ENCODE data around the gene WDR38. TPM values are rescaled to one million over a fixed set of nuclear protein-coding genes. Genes with fewer than 3 reads are reported as not detected.
A peak's percentile ranks its signal among the peaks of the same experiment; 100 is the strongest.

The WDR38 gene
- total and polyA plus RNA-seq, 4 donors: not detected

DNA sequence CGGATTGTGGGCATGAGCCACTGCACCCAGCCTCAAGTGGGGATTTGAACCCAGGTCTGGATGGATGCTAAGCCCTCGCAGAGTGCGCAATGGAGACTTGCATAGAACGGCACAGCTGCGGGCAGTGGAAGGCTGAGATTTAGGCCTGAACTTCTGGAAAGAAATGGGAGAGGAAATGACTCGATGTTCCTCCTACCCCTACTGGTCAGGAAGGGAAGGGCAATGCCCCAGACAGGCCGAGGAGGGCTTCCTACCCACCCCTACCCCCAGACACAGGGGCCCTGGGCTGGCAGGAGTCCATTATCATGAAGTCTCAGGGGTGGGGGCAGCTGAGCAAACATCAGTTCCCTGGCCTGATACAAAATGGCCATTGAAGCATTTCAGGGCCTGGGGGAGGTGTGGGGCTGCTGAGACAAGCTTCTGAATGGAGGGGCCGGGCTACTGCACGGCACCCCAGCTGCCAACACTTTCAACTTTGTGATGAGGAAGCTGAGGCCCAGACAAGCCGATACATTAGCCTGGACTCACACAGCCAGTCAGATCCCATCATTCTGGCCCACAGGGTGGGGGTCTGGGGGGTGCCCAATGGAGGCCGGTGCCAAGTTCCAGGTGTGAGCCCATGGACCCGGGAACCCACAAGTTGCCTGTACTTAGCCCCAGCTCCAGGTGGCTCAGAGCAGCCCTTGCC is 13.5 kb upstream of the WDR38 start:
- Histone ChIP-seq H3K27me3 (ENCODE audit: control insufficient read depth in 4 of 4, insufficient read depth in 4 of 4, low read length in 3 of 4) (no peaks in the 10 kb centered on the region), H3K36me3 (ENCODE audit: control insufficient read depth in 4 of 4, insufficient read depth in 3 of 4, low read depth in 1 of 4, low read length in 3 of 4) (no peaks in the 10 kb centered on the region), H3K27ac (ENCODE audit: low read depth in 1 of 2, low read length in 2 of 2) (no peak overlapping the region), H3K9me3 (ENCODE audit: control insufficient read depth in 4 of 4, low read length in 3 of 4) (no peaks in the 10 kb centered on the region), H3K4me1 (ENCODE audit: control insufficient read depth in 4 of 4, insufficient read depth in 4 of 4, low read length in 3 of 4) (no peaks in the 10 kb centered on the region), H3K9ac (ENCODE audit: low read depth in 1 of 2, low read length in 2 of 2) (no peak overlapping the region), H3K4me3 (ENCODE audit: low read depth in 1 of 3, low read length in 3 of 3) (no peak overlapping the region)
- no peak for DNase-seq (ENCODE audit: low spot score)
- 65% methylated on average over 12 of the region's 12 CpGs for WGBS
- no peak for TF ChIP-seq EGR1 (IDR thresholded peaks at IDR 0.05; ENCODE audit: low read depth in 2 of 2)
- TF ChIP-seq ATF3 (IDR thresholded peaks at IDR 0.05): no peak
- TF ChIP-seq CTCF (IDR thresholded peaks at IDR 0.05; ENCODE audit: low read depth, low read length, missing input control): peak; percentile 33
- TF ChIP-seq, protein P1, sequence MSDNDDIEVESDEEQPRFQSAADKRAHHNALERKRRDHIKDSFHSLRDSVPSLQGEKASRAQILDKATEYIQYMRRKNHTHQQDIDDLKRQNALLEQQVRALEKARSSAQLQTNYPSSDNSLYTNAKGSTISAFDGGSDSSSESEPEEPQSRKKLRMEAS (IDR thresholded peaks at IDR 0.05): no peak
- no peak for TF ChIP-seq HNF4G (IDR thresholded peaks at IDR 0.05)
- TF ChIP-seq NR2F2 (IDR thresholded peaks at IDR 0.05): no peak
- TF ChIP-seq FOXA1 (IDR thresholded peaks at IDR 0.05): no peak
- TF ChIP-seq, protein P2, sequence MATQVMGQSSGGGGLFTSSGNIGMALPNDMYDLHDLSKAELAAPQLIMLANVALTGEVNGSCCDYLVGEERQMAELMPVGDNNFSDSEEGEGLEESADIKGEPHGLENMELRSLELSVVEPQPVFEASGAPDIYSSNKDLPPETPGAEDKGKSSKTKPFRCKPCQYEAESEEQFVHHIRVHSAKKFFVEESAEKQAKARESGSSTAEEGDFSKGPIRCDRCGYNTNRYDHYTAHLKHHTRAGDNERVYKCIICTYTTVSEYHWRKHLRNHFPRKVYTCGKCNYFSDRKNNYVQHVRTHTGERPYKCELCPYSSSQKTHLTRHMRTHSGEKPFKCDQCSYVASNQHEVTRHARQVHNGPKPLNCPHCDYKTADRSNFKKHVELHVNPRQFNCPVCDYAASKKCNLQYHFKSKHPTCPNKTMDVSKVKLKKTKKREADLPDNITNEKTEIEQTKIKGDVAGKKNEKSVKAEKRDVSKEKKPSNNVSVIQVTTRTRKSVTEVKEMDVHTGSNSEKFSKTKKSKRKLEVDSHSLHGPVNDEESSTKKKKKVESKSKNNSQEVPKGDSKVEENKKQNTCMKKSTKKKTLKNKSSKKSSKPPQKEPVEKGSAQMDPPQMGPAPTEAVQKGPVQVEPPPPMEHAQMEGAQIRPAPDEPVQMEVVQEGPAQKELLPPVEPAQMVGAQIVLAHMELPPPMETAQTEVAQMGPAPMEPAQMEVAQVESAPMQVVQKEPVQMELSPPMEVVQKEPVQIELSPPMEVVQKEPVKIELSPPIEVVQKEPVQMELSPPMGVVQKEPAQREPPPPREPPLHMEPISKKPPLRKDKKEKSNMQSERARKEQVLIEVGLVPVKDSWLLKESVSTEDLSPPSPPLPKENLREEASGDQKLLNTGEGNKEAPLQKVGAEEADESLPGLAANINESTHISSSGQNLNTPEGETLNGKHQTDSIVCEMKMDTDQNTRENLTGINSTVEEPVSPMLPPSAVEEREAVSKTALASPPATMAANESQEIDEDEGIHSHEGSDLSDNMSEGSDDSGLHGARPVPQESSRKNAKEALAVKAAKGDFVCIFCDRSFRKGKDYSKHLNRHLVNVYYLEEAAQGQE (IDR thresholded peaks at IDR 0.05): no peak
- TF ChIP-seq RXRA (IDR thresholded peaks at IDR 0.05): no peak
- TF ChIP-seq RAD21 (IDR thresholded peaks at IDR 0.05): peak in 1 of 2 donors; percentile 12

- Histone ChIP-seq H3K9me3 (ENCODE audit: control insufficient read depth in 4 of 4, low read length in 3 of 4) (no peaks in the 10 kb centered on the region), H3K9ac (ENCODE audit: low read depth in 1 of 2, low read length in 2 of 2) (no peak overlapping the region), H3K36me3 (ENCODE audit: control insufficient read depth in 4 of 4, insufficient read depth in 3 of 4, low read depth in 1 of 4, low read length in 3 of 4) (no peaks in the 10 kb centered on the region), H3K27ac (ENCODE audit: low read depth in 1 of 2, low read length in 2 of 2) (no peak overlapping the region), H3K4me1 (ENCODE audit: control insufficient read depth in 4 of 4, insufficient read depth in 4 of 4, low read length in 3 of 4) (no peaks in the 10 kb centered on the region), H3K4me3 (ENCODE audit: low read depth in 1 of 3, low read length in 3 of 3) (no peak overlapping the region), H3K27me3 (ENCODE audit: control insufficient read depth in 4 of 4, insufficient read depth in 4 of 4, low read length in 3 of 4) (no peaks in the 10 kb centered on the region)
- WGBS: 78% methylated on average over 18 of the region's 18 CpGs
- no peak for DNase-seq (ENCODE audit: low spot score)
- TF ChIP-seq, protein P2 (IDR thresholded peaks at IDR 0.05): no peak
- TF ChIP-seq YY1 (IDR thresholded peaks at IDR 0.05) (no peak), RAD21 (IDR thresholded peaks at IDR 0.05) (no peak), RXRA (IDR thresholded peaks at IDR 0.05) (no peak), JUND (IDR thresholded peaks at IDR 0.05) (no peak), HNF4A (conservative IDR thresholded peaks at IDR 0.05) (no peak), FOXA2 (IDR thresholded peaks at IDR 0.05) (no peak), SP1 (IDR thresholded peaks at IDR 0.05) (no peak), HNF4G (IDR thresholded peaks at IDR 0.05) (no peak), GABPA (IDR thresholded peaks at IDR 0.05 in 1 of 2, conservative IDR thresholded peaks at IDR 0.05 in 1 of 2) (no peak), EGR1 (IDR thresholded peaks at IDR 0.05; ENCODE audit: low read depth in 2 of 2) (no peak), FOXA1 (IDR thresholded peaks at IDR 0.05) (no peak), ATF3 (IDR thresholded peaks at IDR 0.05) (no peak)
- TF ChIP-seq, protein P3, sequence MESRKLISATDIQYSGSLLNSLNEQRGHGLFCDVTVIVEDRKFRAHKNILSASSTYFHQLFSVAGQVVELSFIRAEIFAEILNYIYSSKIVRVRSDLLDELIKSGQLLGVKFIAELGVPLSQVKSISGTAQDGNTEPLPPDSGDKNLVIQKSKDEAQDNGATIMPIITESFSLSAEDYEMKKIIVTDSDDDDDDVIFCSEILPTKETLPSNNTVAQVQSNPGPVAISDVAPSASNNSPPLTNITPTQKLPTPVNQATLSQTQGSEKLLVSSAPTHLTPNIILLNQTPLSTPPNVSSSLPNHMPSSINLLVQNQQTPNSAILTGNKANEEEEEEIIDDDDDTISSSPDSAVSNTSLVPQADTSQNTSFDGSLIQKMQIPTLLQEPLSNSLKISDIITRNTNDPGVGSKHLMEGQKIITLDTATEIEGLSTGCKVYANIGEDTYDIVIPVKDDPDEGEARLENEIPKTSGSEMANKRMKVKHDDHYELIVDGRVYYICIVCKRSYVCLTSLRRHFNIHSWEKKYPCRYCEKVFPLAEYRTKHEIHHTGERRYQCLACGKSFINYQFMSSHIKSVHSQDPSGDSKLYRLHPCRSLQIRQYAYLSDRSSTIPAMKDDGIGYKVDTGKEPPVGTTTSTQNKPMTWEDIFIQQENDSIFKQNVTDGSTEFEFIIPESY (IDR thresholded peaks at IDR 0.05): no peak
- TF ChIP-seq, protein P1 (IDR thresholded peaks at IDR 0.05): no peak
Observed at GRCh38 chr9:124840300-124840833, 12.9 kb upstream of the WDR38 start.

Measured in liver (tissue), 9 donors.